HepG2 (cell line): ENCODE data around the gene TMEM61. TPM values are rescaled to one million over a fixed set of nuclear protein-coding genes. Genes with fewer than 3 reads are reported as not detected.

Source experiments
- ATAC-seq: fragments of 200-7000 bp; cut with Tn5 transposase; 3 replicates; pipeline ENCODE4 v1.9.1; 2020; ENCODE audit warnings: mild to moderate bottlenecking, moderate library complexity
- BruUV-seq: library from RNA; stranded (reverse); fragments of 400-500 nt; replicated peaks from 2 replicates; lab custom pipeline; 2021; lab: Mats Ljungman, UMichigan
- CTCF ChIA-PET: fragments of 300-600 bp; formaldehyde crosslinking; extraction: SDS; loops from one replicate; lab custom pipeline; 2021; ENCODE audit warnings: low total read pairs, inconsistent platforms, low intra/inter-chr PET ratio; lab: Yijun Ruan, JAX
- POLR2A ChIA-PET: fragments of 350-600 bp; sonication (Branson Sonifier 250); formaldehyde crosslinking; loops from one replicate; lab custom pipeline; 2020; ENCODE audit warnings: antibody characterized with exemption, inconsistent platforms; lab: Yijun Ruan, JAX
- DNase-seq: peaks from one replicate; pipeline ENCODE4 v3.0.0-alpha.2; 2015; ENCODE audit warnings: low spot score
- FAIRE-seq: peaks from 3 replicates; lab custom pipeline; 2011; peaks lifted over from hg19 to GRCh38; lab: Jason Lieb, UNC
- H2AFZ ChIP-seq: one replicate; pipeline ENCODE4 v1.6.1; 2011; ENCODE audit warnings: low read length, inconsistent platforms
- H3K27ac ChIP-seq: fragments of 300-600 bp; 3 replicates; pipeline ENCODE4 v1.8.0; 2011; ENCODE audit warnings: mixed run types, mild to moderate bottlenecking, mixed read lengths, low read length, inconsistent platforms; ENCODE audit not compliant: insufficient read depth; ENCODE audit errors: extremely low read length
- H3K27me3 ChIP-seq, 2 experiments: fragments of 200-600 bp in 1 of 2; 2 replicates in 1 of 2; 3 replicates in 1 of 2; pipeline versions ENCODE4 v1.6.0 to v1.8.0; 2011; ENCODE audit warnings: low read length in 2 of 2, mild to moderate bottlenecking in 2 of 2, moderate library complexity in 2 of 2, inconsistent platforms in 1 of 2; ENCODE audit not compliant: insufficient read depth in 2 of 2, control insufficient read depth in 1 of 2
- H3K36me3 ChIP-seq, 2 experiments: fragments of 200-600 bp in 1 of 2; replicated peaks in 1 of 2; 2 replicates in 1 of 2; 3 replicates in 1 of 2; pipeline versions ENCODE4 v1.5.1 to v1.8.0; 2011; ENCODE audit warnings: low read length in 2 of 2, inconsistent platforms in 1 of 2; ENCODE audit not compliant: insufficient read depth in 2 of 2, control insufficient read depth in 1 of 2
- H3K4me1 ChIP-seq: 2 replicates; pipeline ENCODE4 v1.5.1; 2012; ENCODE audit warnings: low read length, inconsistent platforms; ENCODE audit not compliant: insufficient read depth
- H3K4me2 ChIP-seq: 2 replicates; pipeline ENCODE4 v1.6.0; 2011; ENCODE audit warnings: low read depth, low read length, inconsistent platforms
- H3K4me3 ChIP-seq, 3 experiments: fragments of 200-600 bp in 1 of 3; sonication (generic), shearing (Covaris generic) in 1 of 3; replicated peaks in 1 of 3; 2 replicates each; pipeline ENCODE4 v1.5.1; 2011 to 2016; ENCODE audit warnings: low read length in 3 of 3, inconsistent platforms in 2 of 3, low read depth in 2 of 3, mild to moderate bottlenecking in 2 of 3, control low read depth in 1 of 3, mixed read lengths in 1 of 3; ENCODE audit not compliant: insufficient read depth in 1 of 3
- H3K79me2 ChIP-seq: one replicate; pipeline ENCODE4 v1.6.1; 2011; ENCODE audit warnings: low read length, inconsistent platforms; ENCODE audit not compliant: insufficient read depth
- H3K9ac ChIP-seq: 2 replicates; pipeline ENCODE4 v1.6.0; 2011; ENCODE audit warnings: mild to moderate bottlenecking, low read depth, low read length, inconsistent platforms; ENCODE audit not compliant: insufficient read depth
- H3K9me3 ChIP-seq: 2 replicates; pipeline ENCODE4 v1.5.1; 2012; ENCODE audit warnings: mild to moderate bottlenecking, low read length
- H4K20me1 ChIP-seq: 2 replicates; pipeline ENCODE4 v1.6.0; 2011; ENCODE audit warnings: inconsistent platforms, mild to moderate bottlenecking, low read length, moderate library complexity; ENCODE audit not compliant: insufficient read depth
- CBFB ChIP-seq: sonication (generic); formaldehyde crosslinking; IDR thresholded peaks from 2 replicates; pipeline ENCODE4 v1.4.0; 2020; ENCODE audit warnings: missing genetic modification reagents
- CEBPG ChIP-seq: IDR thresholded peaks from 2 replicates; pipeline ENCODE4 v1.6.1; 2016
- DNMT1 ChIP-seq: sonication (generic); formaldehyde crosslinking; IDR thresholded peaks from 2 replicates; pipeline ENCODE4 v1.5.1; 2020; ENCODE audit warnings: mild to moderate bottlenecking, missing genetic modification reagents
- MIXL1 ChIP-seq: IDR thresholded peaks from 2 replicates; pipeline ENCODE4 v1.6.1; 2016
- NFYC ChIP-seq: IDR thresholded peaks from 2 replicates; pipeline ENCODE4 v1.6.1; 2016; ENCODE audit warnings: missing genetic modification reagents, missing compliant biosample characterization
- PHB2 ChIP-seq: fragments of 450-650 bp; IDR thresholded peaks from 2 replicates; pipeline ENCODE4 v1.6.1; 2018; ENCODE audit not compliant: partially characterized antibody
- SMARCE1 ChIP-seq: fragments of 450-650 bp; IDR thresholded peaks from 2 replicates; pipeline ENCODE4 v1.6.1; 2017; ENCODE audit warnings: borderline replicate concordance
- SOX5 ChIP-seq: IDR thresholded peaks from 2 replicates; pipeline ENCODE4 v1.6.1; 2016; ENCODE audit warnings: borderline replicate concordance
- TBP ChIP-seq: sonication (generic); formaldehyde crosslinking; IDR thresholded peaks from 2 replicates; pipeline ENCODE4 v1.5.0; 2020; ENCODE audit warnings: missing genetic modification reagents
- ZBTB3 ChIP-seq: sonication (generic); formaldehyde crosslinking; IDR thresholded peaks from 2 replicates; pipeline ENCODE4 v1.4.0; 2020; ENCODE audit warnings: low read depth, mild to moderate bottlenecking, moderate library complexity, missing genetic modification reagents, borderline replicate concordance
- ZKSCAN1 ChIP-seq: fragments of 150-350 bp; IDR thresholded peaks from 2 replicates; pipeline ENCODE4 v1.6.1; 2014; ENCODE audit warnings: low read length
- ZNF629 ChIP-seq: sonication (generic); formaldehyde crosslinking; conservative IDR thresholded peaks from 2 replicates; pipeline ENCODE4 v1.5.0; 2020; ENCODE audit warnings: missing genetic modification reagents
- ZSCAN29 ChIP-seq: sonication (generic); formaldehyde crosslinking; conservative IDR thresholded peaks from 2 replicates; pipeline ENCODE4 v1.4.0; 2020; ENCODE audit warnings: mild to moderate bottlenecking, missing genetic modification reagents
- ZZZ3 ChIP-seq: sonication (generic); formaldehyde crosslinking; IDR thresholded peaks from 2 replicates; pipeline ENCODE4 v1.4.0; 2020; ENCODE audit warnings: missing genetic modification reagents, mild to moderate bottlenecking, borderline replicate concordance
- WGBS: methylation state at CpG from one replicate; pipeline ENCODE4 v1.1.6; 2017; ENCODE audit warnings: low lambda C conversion rate; 5-methylcytosine and 5-hydroxymethylcytosine counted together
- in situ Hi-C: cut with HindIII; loops from 2 replicates; pipeline ENCODE4 v1.10.0; 2017; ENCODE audit warnings: low pct_unique_long_range_greater_than_20kb; ENCODE audit not compliant: extremely low pct_ligation_motif_present
- intact Hi-C: fragments of 100-400 bp; cut with micrococcal nuclease; formaldehyde crosslinking; loops from one replicate; pipeline ENCODE4 v1.10.0; 2022; ENCODE audit not compliant: unreplicated experiment
- polyA plus RNA-seq, 8 experiments: library from polyadenylated mRNA; depleted of rRNA in 3 of 8; stranded (reverse) in 7 of 8; unstranded in 1 of 8; fragments of >200 nt; fragmentation: Illumina TruSeq in 4 of 8; extraction: Trizol in 4 of 8; gene quantifications; 2 replicates each; pipeline versions ENCODE4 v1.2.1 to v1.2.3, GENCODE V29; 2011 to 2016; ENCODE audit warnings: low read depth in 4 of 8, missing spikeins in 1 of 8, mixed read lengths in 1 of 8; ENCODE audit not compliant: insufficient read depth in 1 of 8
- total RNA-seq, 5 experiments: library from RNA; depleted of rRNA; stranded (reverse); fragments of >200 nt; fragmentation: Illumina TruSeq; extraction: Trizol; gene quantifications; 2 replicates each; pipeline ENCODE4 v1.2.3, GENCODE V29; 2016; ENCODE audit warnings: low read depth in 1 of 5
- TF ChIP-seq, protein P1 (sequence below): sonication (generic); formaldehyde crosslinking; IDR thresholded peaks from 2 replicates; pipeline ENCODE4 v1.5.0; 2020; ENCODE audit warnings: mild to moderate bottlenecking, missing genetic modification reagents
- TF ChIP-seq, protein P2 (sequence below): sonication (generic); formaldehyde crosslinking; IDR thresholded peaks from 2 replicates; pipeline ENCODE4 v1.8.1; 2023; ENCODE audit warnings: mild to moderate bottlenecking, moderate library complexity, missing genetic modification reagents

Gene TMEM61
- total and polyA plus RNA-seq, 2 of the 13 experiments (the other 11 are each of a cell fraction or from before 2014, with no cell fraction given) = not detected

DNA sequence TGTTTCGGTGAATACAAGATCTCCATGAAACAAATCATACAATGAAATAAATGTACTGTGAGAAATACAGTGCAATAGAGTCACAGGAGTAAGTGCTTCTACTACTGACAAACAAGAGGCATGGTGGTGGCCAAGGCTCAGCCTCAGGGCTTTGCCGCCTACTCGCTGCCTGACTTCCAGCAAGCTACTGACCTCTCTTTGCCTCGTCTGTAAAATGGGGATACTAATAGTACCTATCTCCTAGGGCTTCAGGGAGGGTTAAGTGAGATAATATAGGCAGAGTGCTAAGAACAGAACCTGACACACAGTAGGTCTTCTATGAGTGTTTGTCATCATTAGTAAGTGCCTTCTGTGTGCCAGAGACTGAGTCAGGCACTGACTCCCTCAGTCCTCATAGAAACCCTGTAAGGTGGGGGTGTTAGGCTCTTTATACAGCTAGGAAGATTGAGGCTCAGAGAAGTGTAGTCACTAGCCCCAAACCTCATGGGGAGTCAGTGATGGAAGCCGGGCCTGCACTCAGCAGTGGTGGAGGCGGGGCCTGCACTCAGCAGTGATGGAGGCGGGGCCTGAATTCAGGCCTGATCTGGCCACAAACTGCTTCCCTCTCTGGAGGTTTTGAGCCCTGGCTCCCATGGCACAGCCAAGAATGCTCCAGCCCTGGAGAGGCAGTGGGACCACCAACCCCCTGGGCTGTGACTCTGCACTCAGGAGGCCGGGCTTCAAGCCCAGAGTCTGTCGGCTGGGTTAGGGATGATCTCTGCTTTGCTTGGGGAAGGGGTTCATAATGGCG is 25.1 kb downstream of the TMEM61 start:
- H3K27me3 ChIP-seq = peaks cover 0 to 3% of the 10 kb centered on the region in 2 experiments; a peak in 3 of 5 replicates
- intact Hi-C loops = no loop called here
- no peak overlapping the region for H3K27ac ChIP-seq
- POLR2A ChIA-PET = no interaction called here
- no peaks in the 10 kb centered on the region for H4K20me1 ChIP-seq
- no peak for ATAC-seq
- no peaks in the 10 kb centered on the region for H3K79me2 ChIP-seq
- H3K36me3 ChIP-seq = no peaks in the 10 kb centered on the region
- in situ Hi-C loops = no loop called here
- no peak for DNase-seq
- no peak for TF ChIP-seq ZZZ3 (CRISPR knock-in tag)
- TF ChIP-seq ZNF629 (CRISPR knock-in tag) = peak; percentile 59; the same call in 1 of the 2 replicates
- TF ChIP-seq ZKSCAN1 = peak; percentile 53
- H3K9me3 ChIP-seq = no peaks in the 10 kb centered on the region
- H3K4me3 ChIP-seq = no peak overlapping the region
- no TSS peak for BruUV-seq
- no peak overlapping the region for H3K9ac ChIP-seq
- 35% methylated on average over 6 of the region's 10 CpGs for WGBS
- no peak overlapping the region for H2AFZ ChIP-seq
- CTCF ChIA-PET = no interaction called here
- H3K4me1 ChIP-seq = peaks cover 7% of the 10 kb centered on the region; the same call in 1 of the 2 replicates
- H3K4me2 ChIP-seq = no peak overlapping the region
- FAIRE-seq = no peak

DNA sequence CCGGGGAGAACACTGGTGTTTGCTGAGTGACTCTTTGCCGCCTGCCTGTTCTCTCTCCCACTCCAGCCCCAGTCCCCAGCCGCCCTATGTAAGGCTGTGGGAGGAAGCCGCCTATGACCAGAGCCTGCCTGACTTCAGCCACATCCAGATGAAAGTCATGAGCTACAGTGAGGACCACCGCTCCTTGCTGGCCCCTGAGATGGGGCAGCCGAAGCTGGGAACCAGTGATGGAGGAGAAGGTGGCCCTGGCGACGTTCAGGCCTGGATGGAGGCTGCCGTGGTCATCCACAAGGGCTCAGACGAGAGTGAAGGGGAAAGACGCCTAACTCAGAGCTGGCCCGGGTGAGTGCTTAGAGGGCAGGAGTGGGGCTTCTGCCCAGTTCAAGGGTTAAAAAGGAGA is 26.5 kb downstream of the TMEM61 start:
- POLR2A ChIA-PET = no interaction called here
- no peak overlapping the region for H3K4me3 ChIP-seq
- intact Hi-C loops (no loop called here), in situ Hi-C loops (no loop called here)
- DNase-seq = no peak
- H3K79me2 ChIP-seq = no peaks in the 10 kb centered on the region
- H2AFZ ChIP-seq = no peak overlapping the region
- peaks cover 3 to 5% of the 10 kb centered on the region in 2 experiments; a peak in 3 of 5 replicates for H3K27me3 ChIP-seq
- CTCF ChIA-PET = no interaction called here
- WGBS = 45% methylated on average over 12 of the region's 12 CpGs
- H3K9me3 ChIP-seq = no peaks in the 10 kb centered on the region
- H3K27ac ChIP-seq = no peak overlapping the region
- no peak overlapping the region for H3K4me2 ChIP-seq
- FAIRE-seq = no peak
- H4K20me1 ChIP-seq = no peaks in the 10 kb centered on the region
- no TSS peak for BruUV-seq
- peaks cover 7% of the 10 kb centered on the region; the same call in 1 of the 2 replicates for H3K4me1 ChIP-seq
- H3K9ac ChIP-seq = no peak overlapping the region
- H3K36me3 ChIP-seq = no peaks in the 10 kb centered on the region
- no peak for ATAC-seq
- TF ChIP-seq, protein P1, sequence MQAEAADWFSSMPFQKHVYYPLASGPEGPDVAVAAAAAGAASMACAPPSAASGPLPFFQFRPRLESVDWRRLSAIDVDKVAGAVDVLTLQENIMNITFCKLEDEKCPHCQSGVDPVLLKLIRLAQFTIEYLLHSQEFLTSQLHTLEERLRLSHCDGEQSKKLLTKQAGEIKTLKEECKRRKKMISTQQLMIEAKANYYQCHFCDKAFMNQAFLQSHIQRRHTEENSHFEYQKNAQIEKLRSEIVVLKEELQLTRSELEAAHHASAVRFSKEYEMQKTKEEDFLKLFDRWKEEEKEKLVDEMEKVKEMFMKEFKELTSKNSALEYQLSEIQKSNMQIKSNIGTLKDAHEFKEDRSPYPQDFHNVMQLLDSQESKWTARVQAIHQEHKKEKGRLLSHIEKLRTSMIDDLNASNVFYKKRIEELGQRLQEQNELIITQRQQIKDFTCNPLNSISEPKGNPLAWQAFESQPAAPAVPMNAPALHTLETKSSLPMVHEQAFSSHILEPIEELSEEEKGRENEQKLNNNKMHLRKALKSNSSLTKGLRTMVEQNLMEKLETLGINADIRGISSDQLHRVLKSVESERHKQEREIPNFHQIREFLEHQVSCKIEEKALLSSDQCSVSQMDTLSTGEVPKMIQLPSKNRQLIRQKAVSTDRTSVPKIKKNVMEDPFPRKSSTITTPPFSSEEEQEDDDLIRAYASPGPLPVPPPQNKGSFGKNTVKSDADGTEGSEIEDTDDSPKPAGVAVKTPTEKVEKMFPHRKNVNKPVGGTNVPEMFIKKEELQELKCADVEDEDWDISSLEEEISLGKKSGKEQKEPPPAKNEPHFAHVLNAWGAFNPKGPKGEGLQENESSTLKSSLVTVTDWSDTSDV (CRISPR knock-in tag) = no peak
- TF ChIP-seq DNMT1 = no peak
- no peak for TF ChIP-seq CBFB
- no peak for TF ChIP-seq PHB2
- no peak for TF ChIP-seq MIXL1 (CRISPR knock-in tag)
- no peak for TF ChIP-seq CEBPG (CRISPR knock-in tag)
- TF ChIP-seq, protein P2, sequence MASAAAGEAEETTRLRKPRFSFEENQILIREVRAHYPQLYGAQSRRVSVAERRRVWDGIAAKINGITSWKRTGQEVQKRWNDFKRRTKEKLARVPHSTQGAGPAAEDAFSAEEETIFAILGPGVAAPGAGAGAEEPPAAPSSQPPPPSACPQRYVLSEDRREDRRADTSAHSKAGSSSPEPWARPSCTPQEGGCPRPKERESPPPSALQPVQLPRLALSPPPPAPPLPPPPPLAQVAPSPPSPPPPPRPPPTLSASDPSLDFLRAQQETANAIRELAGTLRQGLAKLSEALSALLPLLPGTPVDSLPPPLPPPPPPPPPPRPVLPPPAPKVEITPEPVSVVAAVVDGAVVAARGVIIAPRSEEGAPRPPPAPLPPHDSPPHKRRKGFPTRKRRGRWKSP (CRISPR knock-in tag) = no peak
- TF ChIP-seq SOX5 (CRISPR knock-in tag) = no peak
- no peak for TF ChIP-seq ZSCAN29 (CRISPR knock-in tag)
- TF ChIP-seq NFYC (CRISPR knock-in tag) = no peak
- no peak for TF ChIP-seq SMARCE1
- TF ChIP-seq TBP (CRISPR knock-in tag) = no peak
- no peak for TF ChIP-seq ZBTB3 (CRISPR knock-in tag)
